Suprapubic skin (tissue), 4 donors: ENCODE results near the gene UBE2E2.

Experiments used
- POLR2A ChIP-seq, 2 donors: fragments of 450-650 bp; IDR thresholded peaks; one replicate each; pipeline ENCODE4 v1.6.1; 2017; ENCODE audit warnings: antibody characterized with exemption in 2 of 2, mild to moderate bottlenecking in 2 of 2, moderate library complexity in 2 of 2
- POLR2AphosphoS5 ChIP-seq, 3 donors: sonication (generic); formaldehyde crosslinking; IDR thresholded peaks; one replicate each; pipeline ENCODE4 v1.6.1; 2017; ENCODE audit warnings: antibody characterized with exemption in 3 of 3
- TF ChIP-seq, protein P1 (sequence below), 2 donors: fragments of 200-600 bp in 1 of 2; fragments of 450-650 bp in 1 of 2; sonication (generic) in 1 of 2; IDR thresholded peaks; one replicate each; pipeline ENCODE4 v1.5.1; 2016 to 2019; ENCODE audit warnings: antibody characterized with exemption in 2 of 2, mild to moderate bottlenecking in 1 of 2, moderate library complexity in 1 of 2

DNA sequence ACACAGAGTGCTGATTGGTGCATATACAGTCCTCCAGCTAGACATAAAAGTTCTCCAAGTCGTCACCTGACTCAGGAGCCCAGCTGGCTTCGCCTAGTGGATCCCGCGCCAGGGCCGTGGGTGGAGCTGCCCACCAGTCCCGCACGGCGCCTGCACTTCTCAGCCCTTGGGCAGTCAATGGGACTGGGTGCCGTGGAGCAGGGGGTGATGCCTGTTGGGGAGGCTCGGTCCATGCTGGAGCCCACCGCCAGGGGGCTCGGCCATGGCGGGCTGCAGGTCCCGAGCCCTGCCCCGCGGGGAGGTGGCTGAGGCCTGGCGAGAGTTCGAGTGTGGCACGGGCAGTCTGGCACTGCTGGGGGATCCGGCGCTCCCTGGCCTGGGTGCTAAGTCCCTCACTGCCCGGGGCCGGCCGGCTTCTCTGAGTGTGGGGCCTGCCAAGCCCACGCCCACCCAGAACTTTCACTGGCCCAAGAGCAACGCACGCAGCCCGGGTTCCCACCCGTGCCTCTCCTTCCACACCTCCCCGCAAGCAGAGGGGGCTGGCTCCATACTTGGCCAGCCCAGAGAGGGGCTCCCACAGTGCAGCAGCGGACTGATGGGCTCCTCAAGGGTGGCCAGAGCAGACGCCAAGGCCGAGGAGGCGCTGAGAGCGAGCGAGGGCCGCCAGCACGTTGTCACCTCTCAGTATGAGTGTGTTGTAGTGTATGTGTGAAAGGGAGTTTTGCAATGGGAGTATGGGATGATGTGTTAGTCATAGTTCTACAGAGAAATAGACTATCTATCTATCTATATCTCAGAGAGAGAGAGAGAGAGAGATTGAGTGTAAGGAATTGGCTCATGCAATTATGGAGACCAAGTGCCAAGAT is 69.0 kb downstream of the UBE2E2 start:
- TF ChIP-seq POLR2A (IDR thresholded peaks at IDR 0.05) (no peak), POLR2AphosphoS5 (IDR thresholded peaks at IDR 0.05) (no peak)
- TF ChIP-seq, protein P1, sequence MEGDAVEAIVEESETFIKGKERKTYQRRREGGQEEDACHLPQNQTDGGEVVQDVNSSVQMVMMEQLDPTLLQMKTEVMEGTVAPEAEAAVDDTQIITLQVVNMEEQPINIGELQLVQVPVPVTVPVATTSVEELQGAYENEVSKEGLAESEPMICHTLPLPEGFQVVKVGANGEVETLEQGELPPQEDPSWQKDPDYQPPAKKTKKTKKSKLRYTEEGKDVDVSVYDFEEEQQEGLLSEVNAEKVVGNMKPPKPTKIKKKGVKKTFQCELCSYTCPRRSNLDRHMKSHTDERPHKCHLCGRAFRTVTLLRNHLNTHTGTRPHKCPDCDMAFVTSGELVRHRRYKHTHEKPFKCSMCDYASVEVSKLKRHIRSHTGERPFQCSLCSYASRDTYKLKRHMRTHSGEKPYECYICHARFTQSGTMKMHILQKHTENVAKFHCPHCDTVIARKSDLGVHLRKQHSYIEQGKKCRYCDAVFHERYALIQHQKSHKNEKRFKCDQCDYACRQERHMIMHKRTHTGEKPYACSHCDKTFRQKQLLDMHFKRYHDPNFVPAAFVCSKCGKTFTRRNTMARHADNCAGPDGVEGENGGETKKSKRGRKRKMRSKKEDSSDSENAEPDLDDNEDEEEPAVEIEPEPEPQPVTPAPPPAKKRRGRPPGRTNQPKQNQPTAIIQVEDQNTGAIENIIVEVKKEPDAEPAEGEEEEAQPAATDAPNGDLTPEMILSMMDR (IDR thresholded peaks at IDR 0.05), result no peak
